Renal cortex interstitium (tissue), 11 donors: ENCODE data around the gene DOCK10. TPM values are rescaled to one million over a fixed set of nuclear protein-coding genes. Genes with fewer than 3 reads are reported as not detected.

ENCODE experiments used
- DNase-seq, 11 donors: peaks; one replicate each; pipeline ENCODE4 v3.0.0-alpha.2; 2013; ENCODE audit warnings: low read depth in 9 of 11, low spot score in 4 of 11; ENCODE audit errors: extremely low read depth in 1 of 11
- polyA plus RNA-seq, 3 donors: library from polyadenylated mRNA; unstranded; fragments of 120-200 nt; gene quantifications; one replicate each; pipeline ENCODE4 v1.2.1, GENCODE V29; 2013; ENCODE audit not compliant: insufficient read length in 3 of 3

The DOCK10 gene
- polyA plus RNA-seq, 3 donors: 8.1 to 13.9 (median 9.1) TPM

DNA sequence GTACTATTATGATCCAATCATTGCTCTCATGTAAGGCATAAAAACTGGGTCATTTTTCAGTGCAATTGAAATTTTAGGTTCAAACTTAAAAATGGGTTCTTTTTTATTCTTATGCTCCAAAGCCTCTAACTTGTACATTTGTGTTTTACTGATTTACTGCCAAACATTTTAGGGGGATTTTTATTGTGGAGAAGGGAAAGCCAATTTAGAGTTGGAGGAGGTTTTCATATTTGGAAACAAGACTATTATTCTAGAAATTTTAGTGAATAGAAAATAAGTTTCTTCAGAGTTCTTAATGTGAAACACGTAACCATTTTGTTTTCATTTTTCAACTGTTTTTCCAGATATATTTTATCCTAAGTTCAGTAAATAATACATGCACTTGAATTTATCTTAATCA, 138.6 kb downstream of the DOCK10 start:
- no peak for DNase-seq

DNA sequence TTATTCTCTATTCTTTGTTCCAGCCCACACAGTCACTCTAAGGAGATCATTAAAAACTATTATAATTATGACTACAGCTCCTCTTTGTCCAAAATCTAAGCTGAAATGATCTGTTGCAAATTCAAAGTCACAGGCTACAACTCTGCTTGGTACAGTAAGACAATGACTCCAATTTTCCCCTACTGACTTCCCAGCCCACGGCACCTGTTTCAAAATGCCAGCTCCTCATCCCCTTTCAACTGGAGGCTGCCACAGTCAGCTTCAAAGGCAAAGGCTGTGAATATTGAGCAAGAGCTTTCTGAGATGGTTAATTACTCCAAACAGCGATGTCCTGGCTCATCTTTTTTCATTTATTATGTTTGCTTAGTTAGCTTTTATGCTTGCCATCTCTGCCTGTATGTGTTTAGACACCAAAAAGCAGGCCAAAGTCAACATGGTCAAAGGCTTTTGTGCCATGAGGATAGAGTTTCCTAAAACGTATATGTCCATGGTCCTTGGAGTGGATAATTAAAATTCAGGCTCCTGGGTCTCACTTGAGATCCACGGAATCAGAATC, 141.1 kb downstream of the DOCK10 start:
- no peak for DNase-seq

DNA sequence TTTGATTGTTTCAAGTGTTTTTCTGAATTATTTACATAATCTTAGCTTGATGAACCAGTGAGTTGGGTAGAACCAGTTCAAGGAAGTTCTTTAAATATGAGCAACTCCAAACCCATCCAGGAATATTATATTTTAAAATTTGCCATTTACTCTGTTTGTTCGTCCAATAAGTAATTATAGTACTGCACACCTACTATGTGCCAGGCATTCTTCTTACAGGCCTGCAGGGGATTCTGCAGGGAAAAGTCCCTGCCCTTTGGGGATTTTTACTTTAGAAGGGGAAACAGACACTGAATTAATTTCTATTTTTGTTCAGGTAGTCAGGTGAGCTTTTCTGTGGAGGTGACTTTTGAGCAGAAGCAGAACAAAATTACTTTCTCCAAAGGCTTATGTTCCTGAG, 146.9 kb downstream of the DOCK10 start:
- DNase-seq: no peak

- no peak for DNase-seq
These were observed 147.9 kb downstream of the DOCK10 start for GRCh38 chr2:224894356-224894755.

DNA sequence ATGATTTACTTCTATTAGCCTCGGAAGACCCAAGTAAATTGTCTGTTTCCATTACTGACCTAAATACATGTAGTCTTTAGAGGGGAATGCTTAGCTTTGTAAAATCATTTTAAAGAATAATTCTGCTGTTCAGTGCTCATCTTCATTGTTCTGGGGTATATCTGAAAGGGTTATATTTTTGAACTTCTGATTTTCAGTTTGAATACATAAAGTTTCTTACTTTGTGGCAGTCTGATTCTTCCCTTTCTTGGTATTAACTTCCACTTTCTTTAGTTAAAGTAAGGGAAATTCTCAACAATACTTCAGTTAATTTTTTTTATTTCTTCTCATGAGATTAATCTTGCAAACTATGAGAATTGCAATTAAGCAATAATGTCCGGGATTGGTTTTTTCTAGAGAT, 148.4 kb downstream of the DOCK10 start:
- DNase-seq: no peak

- DNase-seq: no peak
These were observed 149.6 kb downstream of the DOCK10 start for GRCh38 chr2:224892574-224893204.

DNA sequence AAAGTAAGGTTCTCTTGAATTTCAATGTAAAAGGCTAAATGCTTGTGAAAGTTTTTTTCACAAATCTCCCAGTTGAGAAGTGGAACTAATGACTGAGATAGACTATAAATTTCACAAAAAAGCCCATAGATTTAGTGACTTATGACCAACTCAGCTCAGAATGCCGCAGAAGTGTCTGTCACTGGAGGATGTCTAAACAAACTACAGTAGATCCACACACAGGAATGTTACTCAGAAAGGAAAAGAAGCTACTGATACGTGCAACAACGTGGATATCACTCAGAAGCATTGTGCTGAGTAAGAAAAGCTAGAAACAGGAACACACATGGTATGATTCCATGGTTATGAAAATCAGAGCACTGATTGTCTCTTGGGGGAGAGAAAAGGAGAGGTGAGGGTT, 151.9 kb downstream of the DOCK10 start:
- no peak for DNase-seq

DNA sequence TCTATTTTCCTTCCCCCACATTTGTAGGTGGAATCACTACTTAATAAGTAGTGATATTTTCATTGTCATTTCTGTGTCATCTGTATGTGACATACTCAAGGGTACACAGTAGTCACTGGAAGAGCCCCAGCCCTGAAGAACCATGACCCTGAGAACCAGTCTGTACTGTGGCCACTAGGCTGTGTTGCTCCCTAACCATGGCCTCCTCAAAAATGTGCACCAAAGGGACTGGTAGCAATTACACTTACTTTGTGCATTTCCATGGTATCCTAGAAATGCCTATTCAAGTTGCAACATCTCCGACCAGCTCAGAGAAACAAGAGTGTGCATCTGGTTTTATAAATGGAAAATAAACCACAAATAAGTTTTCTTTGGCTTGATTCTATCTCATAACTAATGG, 155.1 kb downstream of the DOCK10 start:
- DNase-seq: no peak

- no peak for DNase-seq
These were observed 156.3 kb downstream of the DOCK10 start for GRCh38 chr2:224885836-224886547.

DNA sequence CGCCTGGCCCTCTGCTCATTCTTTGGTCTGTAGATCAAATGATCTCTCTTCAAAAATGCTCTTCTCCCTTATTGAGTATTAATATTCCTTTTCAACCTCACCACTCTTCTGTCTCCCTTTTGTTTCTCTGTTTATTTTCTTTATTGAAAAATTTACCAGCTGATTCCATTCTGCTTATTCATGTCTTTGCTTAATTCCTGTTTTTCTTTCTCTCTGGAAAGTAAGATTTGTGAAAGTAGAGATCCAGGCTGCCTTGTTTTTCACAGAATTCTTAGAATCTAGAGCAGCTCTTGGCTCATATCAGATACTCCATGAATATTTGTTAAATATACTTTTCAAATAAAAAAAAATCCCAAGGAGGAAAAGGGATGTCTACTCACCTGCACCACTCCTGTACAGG, 157.0 kb downstream of the DOCK10 start:
- no peak for DNase-seq

- DNase-seq: no peak
These were observed 158.1 kb downstream of the DOCK10 start for GRCh38 chr2:224884188-224884587.

DNA sequence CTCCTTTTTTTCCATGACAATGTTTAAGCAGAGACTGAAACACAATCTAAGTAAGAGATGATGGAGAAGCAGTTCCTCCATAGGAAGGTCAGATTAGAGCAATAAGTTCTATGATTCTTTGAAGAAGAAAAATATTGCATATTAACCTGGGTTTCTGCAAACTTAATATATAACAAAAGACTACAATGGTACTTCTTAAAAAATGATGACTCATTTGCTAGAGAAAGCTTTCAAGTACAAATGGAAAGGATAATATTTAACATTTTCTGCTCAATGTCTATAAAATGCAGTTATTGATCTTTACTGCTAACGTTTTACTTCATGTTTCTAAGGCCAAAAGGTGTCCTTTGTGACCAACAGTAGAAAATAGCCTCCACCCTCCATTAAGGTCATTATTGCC, 158.6 kb downstream of the DOCK10 start:
- DNase-seq: no peak

DNA sequence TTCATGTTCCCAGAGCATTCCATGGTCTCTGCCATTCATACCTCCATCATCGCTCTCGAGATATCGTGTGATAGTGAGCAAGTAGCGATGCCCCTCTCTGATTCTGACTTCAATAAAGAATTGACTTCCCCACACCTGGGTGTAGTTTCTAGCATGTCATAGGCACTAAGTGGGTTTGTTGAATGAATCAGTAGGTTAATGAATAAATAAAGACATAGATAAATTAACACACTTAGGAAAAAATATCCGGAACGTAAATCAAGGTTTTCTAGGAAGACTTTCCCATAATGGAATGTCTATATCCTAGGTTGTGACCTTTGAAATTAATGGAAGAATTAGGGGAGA, 159.1 kb downstream of the DOCK10 start:
- no peak for DNase-seq

DNA sequence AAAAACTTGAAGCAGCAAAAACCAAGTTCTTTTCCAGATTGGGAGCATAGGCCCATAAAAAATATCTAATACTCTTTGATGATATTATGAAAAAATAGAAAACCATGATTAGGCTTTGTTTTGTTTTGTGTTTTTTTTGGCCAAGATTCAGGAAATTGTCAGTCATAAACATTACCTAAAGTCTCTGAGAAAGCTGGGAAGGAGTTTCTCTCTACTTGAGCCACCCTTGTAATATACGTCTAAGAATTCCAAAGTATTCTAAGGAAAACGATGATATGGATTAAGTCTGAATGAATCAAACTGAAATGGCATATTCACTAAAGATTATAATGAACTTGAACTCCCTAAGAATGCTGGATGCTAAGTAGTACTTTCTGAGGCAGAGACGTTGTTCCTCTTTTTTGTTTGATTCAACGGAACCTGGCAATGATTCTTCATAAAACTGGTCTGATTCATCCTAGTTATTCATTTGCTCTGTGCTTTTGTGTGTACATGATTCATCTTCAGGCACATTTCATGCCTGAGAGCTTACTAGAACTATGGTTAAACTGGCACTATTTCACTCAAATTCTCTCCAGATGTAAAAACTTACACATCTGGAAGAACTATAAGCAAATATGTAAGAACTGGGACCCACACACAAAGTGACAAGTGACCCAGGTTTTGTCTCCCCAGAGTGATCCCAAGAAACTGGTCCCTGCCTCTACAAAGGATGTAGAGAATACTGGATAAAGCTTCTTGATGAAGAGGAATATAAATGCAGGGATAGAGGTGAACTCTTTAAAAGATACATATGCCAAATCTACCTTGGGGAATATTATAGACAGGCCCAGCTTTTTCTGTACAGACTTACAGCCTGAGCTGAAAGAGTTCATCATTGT, 159.7 kb downstream of the DOCK10 start:
- no peak for DNase-seq

GRCh38 chr2:224881846-224882245, 160.4 kb downstream of the DOCK10 start:
- no peak for DNase-seq

DNA sequence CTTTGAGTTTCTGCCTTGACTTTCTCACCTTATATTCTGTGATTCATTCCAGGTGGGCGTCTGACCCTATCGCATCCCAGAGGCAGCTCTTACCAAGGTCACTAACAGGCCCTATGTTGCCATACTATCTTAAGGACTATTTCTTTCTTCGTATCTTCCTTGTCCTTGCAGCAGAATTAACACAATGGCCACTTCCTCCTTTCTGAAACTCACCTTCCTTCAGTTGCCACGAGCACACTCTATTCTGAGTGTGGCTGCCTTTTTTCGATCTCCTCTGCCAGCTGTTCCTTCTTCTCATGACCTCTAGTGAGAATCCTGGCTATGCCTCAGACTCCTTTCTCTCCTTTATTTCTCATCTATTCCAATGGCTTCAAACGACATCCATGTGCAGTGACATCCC, 165.7 kb downstream of the DOCK10 start:
- DNase-seq: no peak

DNA sequence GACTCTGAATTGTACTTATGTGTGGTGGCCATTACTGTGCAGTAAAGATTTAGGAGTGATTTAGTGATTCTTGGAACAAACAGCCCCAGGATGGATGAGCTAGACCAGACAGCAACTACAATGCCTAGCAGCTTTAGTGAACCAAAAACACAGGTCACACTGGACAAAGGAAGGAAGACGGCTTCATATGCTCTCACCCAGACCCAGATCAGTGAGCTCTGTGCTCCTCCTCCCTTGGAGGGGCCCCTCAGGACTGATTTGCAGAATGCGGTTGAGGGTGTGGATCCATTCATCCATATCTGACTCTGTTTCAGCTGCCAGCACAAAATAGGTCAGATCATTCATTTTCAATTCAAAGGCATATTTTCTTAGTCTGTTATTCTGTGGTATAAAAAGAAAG, 166.4 kb downstream of the DOCK10 start:
- no peak for DNase-seq

DNA sequence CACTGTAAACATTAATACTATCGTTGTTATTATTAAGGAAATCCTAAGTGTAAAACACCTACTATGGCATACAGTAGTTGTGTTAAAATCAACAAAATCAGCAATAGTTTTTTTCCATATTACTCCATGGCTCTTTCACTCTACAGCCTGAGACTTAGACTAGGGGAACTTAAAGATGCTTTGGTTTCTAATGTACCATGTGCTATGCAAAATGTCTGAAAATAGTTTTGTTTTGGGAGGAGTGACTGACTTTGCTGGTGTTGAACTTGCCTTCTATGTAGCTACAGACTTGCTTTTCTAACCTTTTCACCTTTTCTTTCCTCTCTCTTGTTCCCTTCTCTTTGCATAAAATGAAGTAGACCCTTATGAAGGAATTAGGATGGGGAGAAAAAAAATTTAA, 167.1 kb downstream of the DOCK10 start:
- no peak for DNase-seq

DNA sequence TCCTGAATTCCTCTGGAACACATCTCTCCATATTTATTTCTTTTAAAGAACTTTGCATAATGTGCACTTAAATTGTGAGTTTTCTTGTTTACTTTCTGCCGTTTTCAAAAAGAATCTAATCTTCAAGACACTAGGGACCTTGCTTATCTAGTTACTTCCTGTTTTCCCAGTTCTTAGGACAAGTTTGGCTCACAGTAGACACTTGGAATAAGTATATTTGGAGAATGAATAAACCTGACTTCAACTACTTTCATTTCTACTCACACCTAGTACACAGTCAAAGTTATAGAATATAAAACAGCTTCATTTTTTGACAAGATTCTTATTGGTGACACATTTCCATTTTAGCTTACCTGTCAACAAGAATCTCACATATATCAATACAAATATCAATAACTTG, 170.5 kb downstream of the DOCK10 start:
- no peak for DNase-seq

- DNase-seq: no peak
These were observed 171.9 kb downstream of the DOCK10 start for GRCh38 chr2:224870341-224870740.
